ENCODE results near the gene SMPD3. TPM values are rescaled to one million over a fixed set of nuclear protein-coding genes. Genes with fewer than 3 reads are reported as not detected.

SMPD3 gene
- total and polyA plus RNA-seq, 4 donors, result 1.7 to 13.9 (median 5.0) TPM

- WGBS, 2 donors, result 94 to 100% methylated on average over 2 of the region's 2 CpGs
- no peak overlapping the region for H3K27ac ChIP-seq (ENCODE audit: low read depth in 1 of 2, low read length in 1 of 2)
- H3K9me3 ChIP-seq (ENCODE audit: control insufficient read depth in 4 of 4, insufficient read depth in 3 of 4, low read length in 3 of 4), result no peaks in the 10 kb centered on the region
- H3K27me3 ChIP-seq (ENCODE audit: control insufficient read depth in 3 of 3, insufficient read depth in 3 of 3, low read length in 2 of 3), result peaks cover 0 to 10% (median 0%) of the 10 kb centered on the region in 3 donors
- TF ChIP-seq CTCF (IDR thresholded peaks at IDR 0.05; ENCODE audit: control extremely low read depth, extremely low read depth), result no peak
- peaks cover 0 to 7% (median 3%) of the 10 kb centered on the region in 5 donors for H3K4me1 ChIP-seq (ENCODE audit: control insufficient read depth in 5 of 5, insufficient read depth in 5 of 5, low read length in 5 of 5)
- H3K36me3 ChIP-seq (ENCODE audit: control insufficient read depth in 4 of 4, insufficient read depth in 4 of 4, low read length in 4 of 4), result no peaks in the 10 kb centered on the region
- no peak overlapping the region for H3K9ac ChIP-seq (ENCODE audit: insufficient read depth in 1 of 2, low read length in 2 of 2)
- DNase-seq (no peak), ATAC-seq (ENCODE audit: insufficient read depth, low FRiP score) (no peak)
- H3K4me3 ChIP-seq, result no peak overlapping the region
These were observed 37.2 kb downstream of the SMPD3 start for GRCh38 chr16:68411086-68411485.

GRCh38 chr16:68408967-68409366 lies 39.3 kb downstream of the SMPD3 start:
- Histone ChIP-seq H3K9me3 (ENCODE audit: control insufficient read depth in 4 of 4, insufficient read depth in 3 of 4, low read length in 3 of 4) (no peaks in the 10 kb centered on the region), H3K27ac (ENCODE audit: low read depth in 1 of 2, low read length in 1 of 2) (no peak overlapping the region), H3K4me3 (no peak overlapping the region), H3K9ac (ENCODE audit: insufficient read depth in 1 of 2, low read length in 2 of 2) (no peak overlapping the region), H3K27me3 (ENCODE audit: control insufficient read depth in 3 of 3, insufficient read depth in 3 of 3, low read length in 2 of 3) (peaks cover 0 to 10% (median 0%) of the 10 kb centered on the region in 3 donors), H3K4me1 (ENCODE audit: control insufficient read depth in 5 of 5, insufficient read depth in 5 of 5, low read length in 5 of 5) (peaks cover 0 to 7% (median 2%) of the 10 kb centered on the region in 5 donors), H3K36me3 (ENCODE audit: control insufficient read depth in 4 of 4, insufficient read depth in 4 of 4, low read length in 4 of 4) (no peaks in the 10 kb centered on the region)
- no peak for DNase-seq
- WGBS, 2 donors, result 65 to 78% methylated on average over 6 of the region's 6 CpGs
- ATAC-seq (ENCODE audit: insufficient read depth, low FRiP score), result no peak
- TF ChIP-seq CTCF (IDR thresholded peaks at IDR 0.05; ENCODE audit: control extremely low read depth, extremely low read depth), result no peak

GRCh38 chr16:68408428-68408827 lies 39.9 kb downstream of the SMPD3 start:
- DNase-seq (no peak), ATAC-seq (ENCODE audit: insufficient read depth, low FRiP score) (no peak)
- Histone ChIP-seq H3K4me1 (ENCODE audit: control insufficient read depth in 5 of 5, insufficient read depth in 5 of 5, low read length in 5 of 5) (peaks cover 0 to 7% (median 0%) of the 10 kb centered on the region in 5 donors), H3K4me3 (no peak overlapping the region), H3K9ac (ENCODE audit: insufficient read depth in 1 of 2, low read length in 2 of 2) (no peak overlapping the region), H3K36me3 (ENCODE audit: control insufficient read depth in 4 of 4, insufficient read depth in 4 of 4, low read length in 4 of 4) (no peaks in the 10 kb centered on the region), H3K27ac (ENCODE audit: low read depth in 1 of 2, low read length in 1 of 2) (no peak overlapping the region), H3K27me3 (ENCODE audit: control insufficient read depth in 3 of 3, insufficient read depth in 3 of 3, low read length in 2 of 3) (peaks cover 0 to 10% (median 0%) of the 10 kb centered on the region in 3 donors), H3K9me3 (ENCODE audit: control insufficient read depth in 4 of 4, insufficient read depth in 3 of 4, low read length in 3 of 4) (no peaks in the 10 kb centered on the region)
- no peak for TF ChIP-seq CTCF (IDR thresholded peaks at IDR 0.05; ENCODE audit: control extremely low read depth, extremely low read depth)
- WGBS, 2 donors, result 96 to 100% methylated on average over 1 of the region's 1 CpG

Data from lung (tissue), 12 donors.